ENCODE data around the gene OR2C3.

Gene OR2C3

DNA sequence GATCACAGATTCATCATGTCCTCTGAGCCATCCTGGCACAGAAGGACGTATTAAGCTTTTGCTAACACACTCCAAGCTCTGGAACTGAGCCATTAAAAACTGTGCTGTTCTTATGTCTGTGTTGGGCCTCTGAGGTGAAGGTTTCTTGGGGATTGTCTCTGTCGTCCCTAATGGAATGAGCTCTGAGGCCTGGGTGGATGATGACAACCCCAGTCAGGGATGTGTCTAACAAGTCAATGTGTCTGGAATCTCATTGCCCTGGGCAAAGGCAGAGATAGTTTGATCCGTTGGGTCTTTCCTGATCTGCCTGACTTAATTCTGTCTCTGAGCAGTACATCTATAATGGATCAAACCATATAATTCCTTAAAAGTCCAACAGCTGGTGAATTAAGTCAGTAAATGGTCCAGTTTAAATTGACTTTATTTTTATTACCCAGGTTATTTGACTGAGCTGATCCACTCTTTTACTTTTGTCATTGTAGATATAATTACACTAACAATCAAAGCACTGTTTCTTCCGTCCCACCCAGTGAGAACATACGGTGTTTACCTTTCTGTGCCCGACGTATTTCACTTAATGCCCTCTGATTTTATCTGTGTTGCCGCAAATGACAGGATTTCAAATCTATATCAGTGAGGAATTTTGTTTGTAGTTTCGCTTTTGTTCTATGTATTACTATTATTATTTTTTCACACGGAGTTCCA, 39.5 kb downstream of the OR2C3 start:
- H3K9ac ChIP-seq = no peak overlapping the region
- H3K4me1 ChIP-seq (ENCODE audit: low read depth, poor library complexity, severe bottlenecking) = no peaks in the 10 kb centered on the region
- TF ChIP-seq, protein P1, sequence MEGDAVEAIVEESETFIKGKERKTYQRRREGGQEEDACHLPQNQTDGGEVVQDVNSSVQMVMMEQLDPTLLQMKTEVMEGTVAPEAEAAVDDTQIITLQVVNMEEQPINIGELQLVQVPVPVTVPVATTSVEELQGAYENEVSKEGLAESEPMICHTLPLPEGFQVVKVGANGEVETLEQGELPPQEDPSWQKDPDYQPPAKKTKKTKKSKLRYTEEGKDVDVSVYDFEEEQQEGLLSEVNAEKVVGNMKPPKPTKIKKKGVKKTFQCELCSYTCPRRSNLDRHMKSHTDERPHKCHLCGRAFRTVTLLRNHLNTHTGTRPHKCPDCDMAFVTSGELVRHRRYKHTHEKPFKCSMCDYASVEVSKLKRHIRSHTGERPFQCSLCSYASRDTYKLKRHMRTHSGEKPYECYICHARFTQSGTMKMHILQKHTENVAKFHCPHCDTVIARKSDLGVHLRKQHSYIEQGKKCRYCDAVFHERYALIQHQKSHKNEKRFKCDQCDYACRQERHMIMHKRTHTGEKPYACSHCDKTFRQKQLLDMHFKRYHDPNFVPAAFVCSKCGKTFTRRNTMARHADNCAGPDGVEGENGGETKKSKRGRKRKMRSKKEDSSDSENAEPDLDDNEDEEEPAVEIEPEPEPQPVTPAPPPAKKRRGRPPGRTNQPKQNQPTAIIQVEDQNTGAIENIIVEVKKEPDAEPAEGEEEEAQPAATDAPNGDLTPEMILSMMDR (conservative IDR thresholded peaks at IDR 0.05; ENCODE audit: low read depth, low read length) = no peak
- H4K20me1 ChIP-seq (ENCODE audit: insufficient read depth) = no peaks in the 10 kb centered on the region
- no peak overlapping the region for H3K4me3 ChIP-seq (IDR thresholded peaks at IDR 0.05; ENCODE audit: insufficient read depth, low read depth, low read length)
- H3K36me3 ChIP-seq (ENCODE audit: insufficient read depth) = no peaks in the 10 kb centered on the region
- H3K27me3 ChIP-seq (ENCODE audit: insufficient read depth, low read depth) = no peaks in the 10 kb centered on the region
- no peak overlapping the region for H2AFZ ChIP-seq (ENCODE audit: low read depth)
- no peak overlapping the region for H3K27ac ChIP-seq
- H3K4me2 ChIP-seq = no peak overlapping the region
- no peaks in the 10 kb centered on the region for H3K79me2 ChIP-seq (ENCODE audit: insufficient read depth, low read depth)

DNA sequence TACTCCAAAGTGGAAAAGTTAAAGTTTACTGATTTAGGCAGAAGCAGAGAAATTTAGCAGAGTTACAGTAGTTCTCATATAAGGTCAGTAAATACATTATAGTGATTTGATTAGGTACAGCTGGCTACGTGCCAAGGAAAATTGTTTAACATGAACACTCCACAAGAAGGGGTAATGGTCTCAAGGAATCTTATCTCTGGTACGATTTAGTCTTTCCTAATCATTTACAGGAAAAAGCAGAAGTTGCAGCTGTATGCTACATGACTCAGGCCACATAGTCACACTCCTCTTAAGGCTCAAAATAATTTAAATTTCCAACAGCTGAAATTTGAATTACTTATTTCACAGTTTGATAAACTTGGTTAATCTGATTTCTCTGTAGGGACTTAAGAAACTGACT, 41.5 kb downstream of the OR2C3 start:
- Histone ChIP-seq H3K4me3 (IDR thresholded peaks at IDR 0.05; ENCODE audit: insufficient read depth, low read depth, low read length) (no peak overlapping the region), H3K27ac (no peak overlapping the region), H3K36me3 (ENCODE audit: insufficient read depth) (no peaks in the 10 kb centered on the region), H3K79me2 (ENCODE audit: insufficient read depth, low read depth) (no peaks in the 10 kb centered on the region), H3K9ac (no peak overlapping the region), H2AFZ (ENCODE audit: low read depth) (no peak overlapping the region), H4K20me1 (ENCODE audit: insufficient read depth) (no peaks in the 10 kb centered on the region), H3K27me3 (ENCODE audit: insufficient read depth, low read depth) (no peaks in the 10 kb centered on the region), H3K4me2 (no peak overlapping the region), H3K4me1 (ENCODE audit: low read depth, poor library complexity, severe bottlenecking) (no peaks in the 10 kb centered on the region)
- TF ChIP-seq, protein P1 (conservative IDR thresholded peaks at IDR 0.05; ENCODE audit: low read depth, low read length) = no peak

- H3K27ac ChIP-seq = no peak overlapping the region
- TF ChIP-seq, protein P1 (conservative IDR thresholded peaks at IDR 0.05; ENCODE audit: low read depth, low read length) = no peak
- no peaks in the 10 kb centered on the region for H3K27me3 ChIP-seq (ENCODE audit: insufficient read depth, low read depth)
- no peaks in the 10 kb centered on the region for H3K79me2 ChIP-seq (ENCODE audit: insufficient read depth, low read depth)
- H3K4me2 ChIP-seq = no peak overlapping the region
- no peak overlapping the region for H3K9ac ChIP-seq
- H3K36me3 ChIP-seq (ENCODE audit: insufficient read depth) = no peaks in the 10 kb centered on the region
- no peaks in the 10 kb centered on the region for H3K4me1 ChIP-seq (ENCODE audit: low read depth, poor library complexity, severe bottlenecking)
- no peaks in the 10 kb centered on the region for H4K20me1 ChIP-seq (ENCODE audit: insufficient read depth)
- no peak overlapping the region for H3K4me3 ChIP-seq (IDR thresholded peaks at IDR 0.05; ENCODE audit: insufficient read depth, low read depth, low read length)
- no peak overlapping the region for H2AFZ ChIP-seq (ENCODE audit: low read depth)
These were observed 43.1 kb downstream of the OR2C3 start for GRCh38 chr1:247493106-247493505.

DNA sequence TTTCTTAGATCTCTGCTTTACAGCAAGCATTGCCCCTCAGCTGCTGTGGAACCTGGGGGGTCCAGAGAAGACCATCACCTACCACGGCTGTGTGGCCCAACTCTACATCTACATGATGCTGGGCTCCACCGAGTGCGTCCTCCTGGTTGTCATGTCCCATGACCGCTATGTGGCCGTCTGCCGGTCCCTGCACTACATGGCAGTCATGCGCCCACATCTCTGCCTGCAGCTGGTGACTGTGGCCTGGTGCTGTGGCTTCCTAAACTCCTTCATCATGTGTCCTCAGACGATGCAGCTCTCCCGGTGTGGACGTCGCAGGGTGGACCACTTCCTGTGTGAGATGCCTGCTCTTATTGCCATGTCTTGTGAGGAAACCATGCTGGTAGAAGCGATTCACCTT, 44.9 kb downstream of the OR2C3 start:
- H3K27me3 ChIP-seq (ENCODE audit: insufficient read depth, low read depth) = no peaks in the 10 kb centered on the region

More for the DNA sequence above, 44.9 kb downstream of the OR2C3 start:
- H3K9ac ChIP-seq = no peak overlapping the region
- no peak overlapping the region for H3K4me2 ChIP-seq
- TF ChIP-seq, protein P1 (conservative IDR thresholded peaks at IDR 0.05; ENCODE audit: low read depth, low read length) = no peak
- no peak overlapping the region for H3K27ac ChIP-seq
- H3K4me3 ChIP-seq (IDR thresholded peaks at IDR 0.05; ENCODE audit: insufficient read depth, low read depth, low read length) = no peak overlapping the region
- no peaks in the 10 kb centered on the region for H3K36me3 ChIP-seq (ENCODE audit: insufficient read depth)
- H3K4me1 ChIP-seq (ENCODE audit: low read depth, poor library complexity, severe bottlenecking) = peaks cover 8% of the 10 kb centered on the region
- no peaks in the 10 kb centered on the region for H3K79me2 ChIP-seq (ENCODE audit: insufficient read depth, low read depth)
- no peaks in the 10 kb centered on the region for H4K20me1 ChIP-seq (ENCODE audit: insufficient read depth)
- no peak overlapping the region for H2AFZ ChIP-seq (ENCODE audit: low read depth)

All from KMS-11 (cell line).